Lower leg skin (tissue), 3 donors: Measurements from ENCODE around the gene IQGAP3.

Source experiments
- CTCF ChIP-seq, 3 donors: fragments of 450-650 bp; IDR thresholded peaks; one replicate each; pipeline ENCODE4 v1.5.1; 2016; ENCODE audit warnings: antibody characterized with exemption in 3 of 3, mild to moderate bottlenecking in 3 of 3, moderate library complexity in 2 of 3
- POLR2A ChIP-seq, 2 donors: fragments of 450-650 bp; IDR thresholded peaks; one replicate each; pipeline ENCODE4 v1.6.1; 2016 to 2017; ENCODE audit warnings: antibody characterized with exemption in 2 of 2, mild to moderate bottlenecking in 1 of 2, moderate library complexity in 1 of 2

- TF ChIP-seq CTCF (IDR thresholded peaks at IDR 0.05), result no peak
- TF ChIP-seq POLR2A (IDR thresholded peaks at IDR 0.05), result no peak
Measured at GRCh38 chr1:156599811-156600210, 27.4 kb upstream of the IQGAP3 start.
